NCI-H345 (cell line): Measurements from ENCODE around the gene ZBTB20.

Experiments used
- DNase-seq: peaks from one replicate; lab custom pipeline; 2025; lab: John Stamatoyannopoulos, UW

Gene ZBTB20

DNA sequence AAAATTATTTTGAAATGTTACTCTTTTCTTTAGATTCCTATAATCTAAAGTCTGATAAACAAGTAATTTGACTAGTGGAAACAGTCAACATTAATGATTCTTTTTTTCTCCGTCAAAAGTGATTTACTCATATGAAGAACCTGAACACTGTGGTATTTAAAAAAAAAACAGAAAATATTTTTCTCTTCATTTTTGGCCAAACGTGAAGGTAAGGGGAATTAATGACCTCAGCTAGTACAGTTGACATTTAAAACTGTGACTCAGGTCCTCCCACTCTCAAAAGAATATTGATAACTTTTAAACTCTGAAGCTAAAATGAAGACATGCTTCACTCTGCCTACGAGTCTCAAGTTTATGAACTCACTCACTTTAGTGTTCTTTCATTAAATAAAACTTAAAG, 818.7 kb downstream of the ZBTB20 start:
- DNase-seq, result no peak

DNA sequence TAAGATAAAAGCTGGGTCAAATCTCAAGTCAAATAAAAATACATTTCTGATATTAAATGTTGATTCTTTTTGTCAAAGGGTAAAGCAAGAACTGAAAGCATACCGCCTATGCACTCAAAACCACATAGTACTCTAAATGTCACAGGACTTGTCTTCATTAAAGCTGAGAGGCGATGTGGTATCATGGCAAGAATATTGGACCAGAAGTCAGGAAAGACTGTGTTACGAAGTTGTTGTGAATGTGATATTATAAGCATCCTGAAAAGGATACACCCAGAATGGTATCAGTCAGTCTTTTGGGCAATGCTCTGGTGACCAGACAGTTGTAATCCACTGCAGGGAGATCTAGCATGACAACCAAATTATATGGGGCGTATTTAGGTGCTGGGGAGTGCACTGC, 819.4 kb downstream of the ZBTB20 start:
- DNase-seq, result no peak

- no peak for DNase-seq
Observed at GRCh38 chr3:114323546-114324254, 823.4 kb downstream of the ZBTB20 start.

DNA sequence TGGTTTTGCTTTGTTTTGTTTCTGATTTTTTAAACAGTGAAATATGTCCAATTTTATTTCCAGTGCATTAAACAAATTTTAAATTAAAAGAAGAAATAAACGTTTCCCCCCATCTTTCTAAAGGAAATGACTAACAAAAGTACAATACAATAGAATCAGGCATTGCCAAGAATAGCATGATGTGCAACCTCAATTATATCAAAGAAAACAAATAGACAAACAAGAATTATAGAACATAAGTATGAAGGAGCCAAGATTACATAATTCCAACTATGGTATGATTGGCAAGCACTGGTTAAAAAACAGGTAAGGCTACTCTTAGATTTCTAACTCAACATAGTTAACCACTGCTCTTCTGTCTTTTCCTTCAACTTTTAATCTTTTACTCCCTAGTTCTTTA, 826.8 kb downstream of the ZBTB20 start:
- DNase-seq, result no peak

GRCh38 chr3:114319453-114319852, 827.6 kb downstream of the ZBTB20 start:
- DNase-seq, result peak; percentile 72

DNA sequence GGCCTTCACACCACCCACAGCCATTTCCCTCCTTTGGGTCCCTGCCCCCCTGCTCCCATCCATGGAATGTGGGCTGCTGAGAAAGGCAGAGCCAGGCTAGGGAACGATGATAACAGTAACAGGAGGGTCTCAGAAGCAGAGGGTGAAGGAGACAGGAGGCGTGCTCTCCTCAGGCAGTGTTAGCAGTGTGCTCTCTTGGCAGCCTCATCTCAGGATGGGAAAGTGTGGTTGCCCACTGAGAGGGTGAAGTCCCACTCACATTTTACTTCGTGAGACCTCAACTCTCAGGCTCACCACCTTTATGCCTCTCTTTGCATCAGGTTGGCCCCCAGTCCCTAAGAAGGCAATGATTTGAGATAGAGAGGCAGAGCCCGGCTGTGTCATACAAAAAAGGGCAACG, 828.8 kb downstream of the ZBTB20 start:
- DNase-seq, result no peak

DNA sequence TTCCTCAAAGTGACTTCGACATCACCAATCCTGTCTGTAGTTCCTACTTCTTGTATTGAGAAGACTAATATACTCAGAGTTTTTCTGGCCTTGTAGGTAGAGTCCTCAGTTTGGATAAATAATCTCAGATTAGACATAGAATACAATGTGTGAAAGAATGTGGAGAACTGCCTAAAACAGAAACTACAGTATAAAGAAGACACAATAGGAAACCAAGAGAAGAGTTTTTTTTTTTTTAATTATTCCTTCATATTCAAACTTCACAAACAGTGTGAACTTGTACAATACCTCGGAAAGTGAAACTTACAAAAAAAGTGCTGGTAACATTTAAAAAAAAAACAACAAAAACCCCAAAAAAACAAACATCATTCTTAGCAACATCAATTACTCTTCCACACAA, 832.8 kb downstream of the ZBTB20 start:
- DNase-seq, result no peak

DNA sequence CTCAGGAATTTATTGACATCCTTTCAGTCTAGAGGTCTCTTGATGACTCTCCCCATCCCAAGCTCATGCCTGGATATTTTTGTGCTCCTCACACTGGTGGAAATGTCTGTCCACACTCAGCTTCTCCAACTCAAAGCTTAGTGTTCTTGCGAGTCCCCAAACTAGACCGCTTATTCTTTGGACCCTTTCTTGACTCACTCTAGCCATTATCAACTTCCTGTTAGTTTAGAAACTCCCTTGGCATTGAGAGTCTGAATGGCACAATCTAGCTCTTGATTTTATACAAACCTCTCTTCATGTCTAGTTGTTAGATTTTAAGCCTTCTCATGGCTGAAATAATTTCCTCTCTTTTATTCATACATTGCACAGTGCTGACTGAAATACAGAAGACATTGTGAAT, 833.7 kb downstream of the ZBTB20 start:
- DNase-seq, result no peak

DNA sequence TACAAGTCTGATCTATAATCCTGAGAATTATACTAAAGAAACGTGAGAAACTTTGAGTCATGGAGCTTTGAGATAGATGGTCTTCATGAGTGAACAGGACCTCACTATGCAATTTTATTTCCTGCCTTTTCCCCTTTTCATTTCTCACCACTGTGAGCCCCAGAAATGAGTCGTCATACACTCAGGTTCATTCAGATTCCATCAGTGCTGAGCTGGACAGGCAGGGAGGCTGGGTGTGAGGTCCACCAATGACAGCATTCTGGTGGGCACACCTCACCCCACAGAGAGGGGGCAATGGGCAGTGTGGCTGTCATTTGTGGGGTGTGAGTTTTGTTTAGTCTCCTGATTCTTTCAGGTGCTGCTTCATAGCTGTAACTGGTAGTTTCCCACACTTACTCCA, 836.4 kb downstream of the ZBTB20 start:
- DNase-seq, result no peak

- no peak for DNase-seq
Observed at GRCh38 chr3:114308830-114309229, 838.3 kb downstream of the ZBTB20 start.

GRCh38 chr3:114308377-114308776, 838.7 kb downstream of the ZBTB20 start:
- no peak for DNase-seq

DNA sequence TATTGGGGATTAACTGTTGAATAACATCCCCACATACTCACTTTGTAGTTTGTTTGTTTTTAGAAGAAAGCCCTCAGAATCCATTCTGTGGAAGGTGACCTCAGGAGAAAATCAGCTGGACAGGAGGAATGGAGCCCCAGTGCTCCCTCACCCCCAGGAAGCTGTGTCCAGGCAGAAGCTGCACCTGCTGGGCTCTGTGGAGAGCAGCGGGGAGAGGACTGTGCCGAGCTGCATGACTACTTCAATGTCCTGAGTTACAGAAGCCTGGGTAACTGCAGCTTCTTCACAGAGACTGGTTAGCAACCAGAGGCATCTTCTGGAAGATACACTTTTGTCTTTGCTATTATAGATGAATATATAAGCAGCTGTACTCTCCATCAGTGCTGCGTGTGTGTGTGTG, 839.3 kb downstream of the ZBTB20 start:
- DNase-seq, result no peak

DNA sequence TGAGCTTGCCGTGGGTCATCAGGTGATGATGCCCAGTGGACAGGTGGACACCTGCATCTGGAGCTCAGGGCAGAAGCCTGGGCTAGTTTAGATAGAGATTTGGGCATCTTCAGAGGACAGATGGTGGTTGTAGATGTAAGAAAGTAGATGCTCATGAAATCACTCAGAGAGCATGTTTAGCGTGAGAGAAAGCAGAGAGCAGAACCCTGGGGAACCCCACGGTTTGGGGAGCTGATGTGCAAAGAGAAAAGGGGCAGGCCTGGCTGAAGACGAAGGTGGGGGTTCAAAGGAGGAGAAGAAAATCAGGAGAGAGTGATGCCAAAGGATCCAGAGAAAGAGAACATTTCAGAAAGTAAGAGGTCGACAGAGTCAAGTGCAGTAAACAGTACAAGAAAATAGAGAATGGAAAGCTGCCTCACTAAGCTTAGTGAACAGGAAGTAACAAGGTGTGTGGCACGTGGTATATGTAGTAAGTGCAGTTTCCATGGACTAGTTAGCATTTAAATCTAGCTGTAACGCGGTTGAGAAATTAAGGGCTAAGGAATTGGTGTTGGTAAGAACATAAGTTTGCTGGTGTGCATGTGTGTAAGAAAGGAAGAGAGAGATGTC, 839.8 kb downstream of the ZBTB20 start:
- DNase-seq, result no peak

DNA sequence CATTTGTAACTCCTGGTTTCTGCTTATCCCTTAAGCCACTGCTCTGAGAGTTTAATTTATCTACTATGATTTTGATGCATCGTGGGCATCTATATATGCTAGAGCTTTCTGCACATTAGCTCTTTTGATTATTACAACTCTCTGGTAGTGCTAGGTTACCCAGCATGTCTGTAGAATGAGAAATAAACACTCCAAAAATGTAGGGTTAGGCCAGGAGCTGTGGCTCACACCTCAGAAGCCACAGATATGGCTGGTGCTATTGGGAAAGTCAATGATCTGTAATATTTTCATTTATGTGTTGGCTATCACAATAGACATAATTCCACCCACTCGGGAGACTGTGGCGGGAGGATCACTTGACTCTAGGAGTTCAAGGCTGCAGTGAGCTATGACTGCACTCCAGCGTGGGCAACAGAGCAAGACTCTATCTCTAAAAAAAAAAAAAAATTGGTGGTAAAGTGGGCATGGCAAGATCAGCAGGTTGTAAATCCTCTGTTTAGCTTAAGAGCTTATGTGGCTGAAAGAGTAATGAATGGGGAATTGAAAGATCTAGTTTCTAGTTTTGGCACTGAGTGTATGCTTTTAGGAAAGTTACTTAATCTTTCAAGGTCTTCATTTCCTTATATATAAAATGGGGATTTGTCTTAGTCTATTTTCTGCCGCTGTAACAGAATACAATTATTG, 847.0 kb downstream of the ZBTB20 start:
- DNase-seq, result no peak

GRCh38 chr3:114299421-114299820, 847.7 kb downstream of the ZBTB20 start:
- DNase-seq, result no peak

- no peak for DNase-seq
Observed at GRCh38 chr3:114295946-114296345, 851.1 kb downstream of the ZBTB20 start.

DNA sequence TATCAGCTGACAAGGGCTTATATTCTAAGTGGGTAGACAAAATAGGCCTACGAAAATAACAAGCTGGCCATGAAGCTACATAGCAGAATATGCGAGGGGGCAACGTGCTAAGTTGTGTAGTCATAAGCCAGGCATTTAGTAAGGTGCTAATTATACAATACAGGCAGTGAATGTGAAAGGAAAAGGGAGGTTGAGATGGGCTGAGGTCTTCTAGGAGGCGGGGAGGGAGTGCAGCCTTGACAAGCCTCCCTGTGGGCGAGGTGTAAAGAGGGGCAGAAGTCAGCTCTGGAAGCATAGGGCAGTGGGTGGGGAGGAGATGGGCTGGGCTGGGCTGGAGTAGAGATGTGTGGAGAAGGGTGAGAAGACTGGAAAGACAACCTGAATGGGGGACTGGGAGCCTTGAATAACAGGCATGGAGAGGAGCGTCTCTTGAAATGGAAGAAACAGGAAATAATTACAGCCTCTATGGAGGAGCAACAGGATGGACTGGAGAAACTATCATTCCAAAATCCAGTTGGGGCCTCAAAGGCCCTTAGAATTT, 852.1 kb downstream of the ZBTB20 start:
- DNase-seq, result no peak

DNA sequence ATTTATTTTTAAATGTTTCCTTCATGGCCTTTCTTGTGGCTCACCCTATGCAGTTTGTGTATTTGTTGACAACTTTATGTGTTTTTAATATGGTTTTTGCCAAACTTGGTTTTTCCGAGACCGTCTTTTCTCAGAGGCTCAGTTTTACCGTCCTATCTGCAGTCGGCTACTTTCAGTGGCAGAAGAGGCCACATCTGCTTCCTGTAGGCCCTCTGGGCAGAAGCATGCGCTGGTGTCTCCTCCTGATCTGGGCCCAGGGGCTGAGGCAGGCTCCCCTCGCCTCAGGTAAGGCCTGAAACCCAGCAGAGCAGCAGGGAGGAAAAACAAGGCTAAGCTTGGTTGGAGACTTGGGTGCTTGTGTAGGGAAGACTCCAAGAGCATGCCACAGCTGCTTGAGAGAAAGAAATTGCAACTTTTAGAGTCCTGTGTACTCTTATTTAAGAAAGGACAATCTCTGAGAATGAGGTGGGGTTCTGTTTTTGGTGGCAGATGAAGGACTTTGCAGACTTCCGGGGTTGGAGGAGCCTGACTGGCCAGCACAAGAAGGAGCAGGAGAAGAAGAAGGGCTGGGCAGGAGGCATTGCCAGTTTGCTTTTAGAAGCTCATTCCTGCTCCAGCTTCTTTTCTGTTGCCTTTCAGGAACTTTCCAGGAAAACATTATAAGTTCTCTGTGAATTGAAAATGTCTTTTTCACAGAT, 853.1 kb downstream of the ZBTB20 start, which contains the start of gene TIGIT:
TIGIT (plus strand) TSS at position 191 of the 698 bp plus-strand sequence; CDS start at position 225, 34 bp downstream.
- DNase-seq, result no peak

- DNase-seq, result peak; percentile 3
Observed at GRCh38 chr3:114290911-114291901, 855.9 kb downstream of the ZBTB20 start.

GRCh38 chr3:114286266-114286665, 860.8 kb downstream of the ZBTB20 start:
- no peak for DNase-seq

GRCh38 chr3:114285648-114286230, 861.3 kb downstream of the ZBTB20 start:
- DNase-seq, result no peak
